Measurements from ENCODE around the gene GDF11.

The GDF11 gene

DNA sequence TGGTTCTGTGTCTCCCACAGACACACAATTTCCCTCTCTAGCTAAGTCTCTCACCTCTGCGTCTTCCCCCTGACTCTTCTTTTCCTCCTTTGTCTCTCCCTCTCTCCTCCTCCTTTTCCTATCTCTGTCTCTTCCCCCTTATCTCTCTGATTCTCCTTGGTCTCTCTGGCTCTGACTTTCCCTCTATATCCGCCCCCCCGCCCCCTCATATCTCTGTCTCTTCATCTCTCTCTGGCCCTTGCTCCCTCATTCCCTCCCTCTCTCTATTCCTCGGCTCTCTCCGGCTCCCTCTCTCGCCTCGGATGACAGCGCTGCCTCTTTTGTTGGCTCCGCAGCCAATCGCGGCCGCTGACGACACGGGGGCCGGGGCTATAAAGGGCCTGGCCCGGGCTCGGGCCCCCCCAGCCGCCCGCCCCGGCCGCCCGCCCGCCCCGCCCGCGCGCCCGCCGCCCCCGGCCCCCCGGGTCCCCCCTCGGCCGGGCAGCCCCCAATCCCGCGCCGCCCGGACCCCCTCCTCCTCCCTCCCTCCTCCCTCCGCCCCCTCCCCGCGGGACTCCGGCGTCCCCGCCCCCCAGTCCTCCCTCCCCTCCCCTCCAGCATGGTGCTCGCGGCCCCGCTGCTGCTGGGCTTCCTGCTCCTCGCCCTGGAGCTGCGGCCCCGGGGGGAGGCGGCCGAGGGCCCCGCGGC lies at the start of gene GDF11:
Gene GDF11, plus strand, starts transcription at position 404 of the 687 bp plus-strand sequence. Its CDS starts 195 bp downstream, at position 599.
- intact Hi-C loops (cut with DNase I) = loop anchor here (2.0 to 5.0 kb wide), 2 partner anchors 184 to 298 kb away; partner anchors contain the start of genes PYM1 and RPS26
- DNase-seq = peak; percentile 75 to 98 (median 85)

GRCh38 chr12:55693323-55694187 lies 49.4 kb upstream of the GDF11 start:
- no peak for DNase-seq
- intact Hi-C loops (cut with DNase I) = no loop called here

GRCh38 chr12:55694188-55694515 lies 48.8 kb upstream of the GDF11 start:
- intact Hi-C loops (cut with DNase I) = no loop called here
- DNase-seq = no peak

DNA sequence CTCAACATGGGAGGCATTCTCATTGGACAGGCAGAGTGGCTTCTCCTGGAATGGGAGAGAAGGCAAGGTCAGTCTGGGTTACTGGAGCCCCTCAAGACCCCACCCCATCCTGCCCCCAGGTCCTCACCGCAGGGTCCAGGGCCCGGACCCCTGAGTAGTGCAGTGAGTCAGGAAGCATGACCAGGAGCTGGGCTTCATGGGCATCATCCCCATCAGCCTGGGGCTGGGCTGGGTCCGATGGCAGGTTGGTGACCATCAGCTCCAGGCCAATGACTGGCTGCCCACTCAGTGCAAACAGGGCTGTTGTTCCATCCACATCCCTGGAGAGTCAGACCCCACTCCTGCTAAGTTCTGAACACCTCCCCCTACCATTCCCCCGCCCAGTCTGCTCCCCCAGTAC lies 48.3 kb upstream of the GDF11 start:
- intact Hi-C loops (cut with DNase I) = no loop called here
- DNase-seq = no peak

- no peak for DNase-seq
- intact Hi-C loops (cut with DNase I) = no loop called here
These were observed 47.6 kb upstream of the GDF11 start for GRCh38 chr12:55695349-55695748.

- DNase-seq = no peak
- intact Hi-C loops (cut with DNase I) = no loop called here
These were observed 46.8 kb upstream of the GDF11 start for GRCh38 chr12:55696141-55696540.

- intact Hi-C loops (cut with DNase I) = no loop called here
- DNase-seq = peak in 2 of 10 donors; percentile 31 to 52
These were observed 46.0 kb upstream of the GDF11 start for GRCh38 chr12:55696796-55697462.

DNA sequence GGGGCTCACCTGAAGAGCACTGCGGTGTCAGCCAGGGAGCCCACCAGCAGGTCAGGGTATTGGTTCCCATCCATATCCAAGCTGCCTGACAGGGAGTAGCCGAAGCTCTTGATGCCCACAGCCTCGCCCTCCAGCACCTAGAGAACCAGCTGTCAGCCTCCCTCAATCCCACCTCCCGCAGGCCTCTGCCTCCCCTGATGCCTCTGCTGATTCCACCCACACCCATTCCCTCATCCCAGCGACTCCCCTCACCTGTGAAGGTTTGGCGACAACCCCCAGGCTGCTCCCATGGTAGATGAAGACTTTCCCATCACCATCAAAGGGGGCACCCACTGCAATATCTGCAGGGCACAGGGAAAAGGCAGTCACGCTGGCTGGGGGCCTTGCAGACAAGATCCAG lies 45.2 kb upstream of the GDF11 start:
- intact Hi-C loops (cut with DNase I) = no loop called here
- DNase-seq = peak in 1 of 10 donors; percentile 35

DNA sequence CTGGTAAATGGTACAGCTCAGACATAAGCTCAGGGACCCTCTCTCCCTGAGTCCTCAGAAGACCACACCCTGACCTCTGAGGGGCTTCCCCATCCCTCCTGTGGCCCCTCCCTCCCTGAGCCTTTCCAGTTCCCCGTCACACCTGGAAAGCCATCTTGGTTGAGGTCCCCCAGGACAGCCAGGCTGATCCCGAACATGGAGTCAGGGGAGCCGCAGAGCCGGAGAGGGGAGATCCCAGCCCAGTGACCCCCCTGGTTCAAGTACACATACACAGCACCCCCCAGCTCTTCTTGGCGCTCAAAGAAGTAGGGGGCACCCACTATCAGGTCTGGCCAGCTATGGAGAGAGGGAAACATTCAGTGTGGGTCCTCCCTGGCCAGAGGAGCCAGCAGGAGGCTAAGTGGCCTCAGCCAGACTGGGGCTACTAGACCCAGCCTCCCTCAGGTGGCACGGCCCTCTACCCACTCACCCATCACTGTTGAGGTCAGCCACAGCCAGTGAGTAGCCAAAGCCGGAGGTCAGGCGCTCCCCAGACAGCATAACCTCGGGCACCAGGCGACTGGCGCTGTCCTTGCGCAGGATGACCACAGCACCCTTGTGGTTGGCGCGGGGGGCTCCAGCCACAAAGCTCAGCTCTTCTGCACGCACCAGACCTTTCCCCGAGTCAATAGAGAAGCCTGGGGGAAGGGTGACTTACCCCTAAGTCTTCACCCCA lies 44.5 kb upstream of the GDF11 start:
- DNase-seq = peak in 2 of 10 donors; percentile 55 to 58

GRCh38 chr12:55698965-55699364 lies 44.0 kb upstream of the GDF11 start:
- intact Hi-C loops (cut with DNase I) = no loop called here

More for the DNA sequence above, 44.5 kb upstream of the GDF11 start:
- intact Hi-C loops (cut with DNase I) = no loop called here

GRCh38 chr12:55699471-55700055 lies 43.4 kb upstream of the GDF11 start:
- DNase-seq = peak in 1 of 10 donors; percentile 71
- intact Hi-C loops (cut with DNase I) = no loop called here

More at GRCh38 chr12:55698965-55699364, 44.0 kb upstream of the GDF11 start:
- DNase-seq = peak in 2 of 10 donors; percentile 12 to 44

DNA sequence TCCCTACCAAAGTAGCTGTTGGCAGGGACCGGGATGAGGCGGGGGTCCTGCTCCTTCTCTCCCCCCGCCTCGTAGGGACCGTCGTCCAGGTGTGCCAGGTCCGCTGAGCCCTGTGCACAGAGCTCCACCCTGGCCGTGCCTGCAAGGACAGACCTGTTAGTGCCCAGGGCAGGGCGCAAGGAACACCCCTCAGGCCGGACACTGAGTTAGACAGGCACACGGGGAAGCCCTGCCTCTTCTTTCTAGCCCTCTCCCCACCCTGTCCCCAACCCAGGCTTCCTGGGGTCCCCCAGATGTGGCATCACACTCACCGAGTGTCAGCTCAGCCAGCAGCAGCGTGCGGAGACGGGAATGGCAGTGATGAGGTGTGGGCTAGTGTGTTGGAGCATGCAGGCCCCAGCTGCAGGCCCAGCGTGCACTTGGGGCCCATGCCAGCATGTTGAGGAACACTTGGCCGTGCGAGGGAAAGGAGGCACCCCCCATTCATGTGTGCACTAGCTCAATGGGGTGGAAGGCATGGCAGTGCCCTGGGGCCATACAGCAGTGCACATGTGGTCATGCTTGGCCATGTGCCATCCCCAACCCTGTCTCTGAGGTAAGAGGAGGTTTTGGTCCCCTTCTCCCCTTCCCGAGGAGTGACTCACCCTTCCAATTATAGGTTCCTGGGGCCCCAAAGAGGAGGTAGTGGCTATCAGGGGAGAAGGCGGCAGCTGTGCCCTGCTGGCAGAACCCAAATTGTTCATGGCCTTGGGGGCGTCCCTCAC lies 42.5 kb upstream of the GDF11 start:
- intact Hi-C loops (cut with DNase I) = no loop called here
- peak in 2 of 10 donors; percentile 54 to 63 for DNase-seq

GRCh38 chr12:55702861-55703260 lies 40.1 kb upstream of the GDF11 start:
- intact Hi-C loops (cut with DNase I) = no loop called here
- DNase-seq = peak in 2 of 10 donors; percentile 33 to 62

- intact Hi-C loops (cut with DNase I) = no loop called here
- peak in 1 of 10 donors; percentile 70 for DNase-seq
These were observed 39.6 kb upstream of the GDF11 start for GRCh38 chr12:55703288-55703687.

DNA sequence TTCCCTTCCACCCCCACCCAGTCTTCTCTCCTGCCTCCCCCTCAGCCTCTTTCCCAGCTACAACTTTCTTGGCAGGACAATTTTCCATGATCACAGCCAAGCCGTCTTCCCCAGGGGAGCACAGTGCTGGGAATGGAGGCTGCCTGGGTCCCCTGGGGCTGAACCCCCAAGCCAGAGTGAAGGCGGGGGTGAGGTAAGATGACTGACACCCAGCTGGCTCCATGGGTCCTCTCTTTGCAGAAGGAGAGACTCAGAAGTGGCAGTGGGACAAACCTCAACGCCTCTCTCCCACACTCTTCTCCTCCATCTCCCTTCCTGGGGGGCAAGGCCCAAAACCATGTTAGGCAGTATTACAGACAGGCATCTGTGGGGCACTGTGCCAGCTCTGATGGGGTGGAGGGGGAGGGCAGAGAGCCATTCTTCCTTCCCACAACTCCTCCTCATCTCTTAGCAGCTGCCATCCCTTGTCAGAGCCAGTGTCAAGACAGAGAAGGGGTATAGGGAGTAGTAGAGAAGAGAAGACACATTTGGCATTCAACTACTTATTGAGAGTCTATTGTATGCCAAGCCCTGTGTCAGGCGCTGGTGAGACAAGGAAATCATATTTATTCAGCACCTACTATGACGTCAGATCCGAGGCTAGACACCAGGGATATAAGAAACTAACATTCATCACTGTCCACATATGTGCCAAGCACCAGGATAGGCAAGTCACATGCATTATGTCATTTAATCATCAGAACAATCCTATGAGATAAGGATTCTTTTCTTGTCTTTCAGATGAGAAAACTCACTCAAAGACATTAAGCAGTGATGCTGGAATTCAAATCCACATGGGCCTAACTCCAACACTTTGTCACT lies 38.8 kb upstream of the GDF11 start:
- DNase-seq = peak in 1 of 10 donors; percentile 66

DNA sequence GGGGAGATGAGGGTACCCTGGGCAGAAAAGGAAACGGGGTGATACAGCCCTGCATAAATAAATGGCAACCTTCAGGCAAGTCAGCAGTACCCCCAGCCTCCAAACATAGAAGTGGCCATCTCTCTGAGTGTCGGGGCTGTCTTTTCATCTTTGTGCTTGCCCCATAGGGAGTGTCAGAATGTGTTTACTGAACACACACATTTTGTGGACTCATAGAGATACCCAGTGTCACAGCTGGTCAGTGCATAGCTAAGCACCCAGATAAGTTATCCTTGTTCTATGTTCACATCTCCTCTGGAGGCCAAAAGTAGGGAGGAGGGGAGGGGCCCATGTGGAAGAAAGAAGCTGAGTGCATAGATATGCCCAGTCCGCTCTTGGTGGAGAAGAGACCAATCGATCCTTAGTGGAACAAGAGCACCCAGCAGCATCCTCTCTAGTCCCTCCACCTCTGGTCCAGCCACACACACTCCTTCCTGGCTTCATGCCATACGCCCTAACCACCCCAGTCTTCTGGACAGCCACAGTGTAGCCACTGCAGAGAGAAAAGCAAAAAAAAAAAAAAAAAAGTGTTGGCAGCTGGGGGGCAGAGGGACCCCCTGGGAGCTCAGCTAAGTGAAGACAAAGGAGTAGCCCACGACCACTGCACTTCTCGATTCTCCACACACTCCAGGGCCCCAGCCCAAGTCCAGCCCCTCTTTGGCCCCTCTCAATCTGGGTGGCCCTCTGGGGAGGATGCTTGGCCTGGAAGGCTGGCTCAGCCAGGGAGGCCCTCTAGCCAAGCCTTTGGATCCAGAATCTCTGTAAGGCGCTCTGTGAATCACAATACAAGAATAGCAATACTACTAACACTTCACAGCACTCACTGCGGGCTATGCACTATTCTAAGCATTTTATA lies 37.9 kb upstream of the GDF11 start:
- peak in 1 of 10 donors; percentile 72 for DNase-seq
- intact Hi-C loops (cut with DNase I) = no loop called here

More for the DNA sequence above, 38.8 kb upstream of the GDF11 start:
- intact Hi-C loops (cut with DNase I) = no loop called here

GRCh38 chr12:55705782-55706402 lies 37.0 kb upstream of the GDF11 start:
- peak in 2 of 10 donors; percentile 12 to 24 for DNase-seq
- intact Hi-C loops (cut with DNase I) = no loop called here

Data from posterior cingulate gyrus (tissue), 11 donors.